Measurements from ENCODE around the gene UTP14C.

- TF ChIP-seq CTCF (IDR thresholded peaks at IDR 0.05; ENCODE audit: insufficient read depth, low read depth, low read length) (no peak), EZH2 (IDR thresholded peaks at IDR 0.05; ENCODE audit: insufficient read depth, low read length) (no peak)
Observed at GRCh38 chr13:52022356-52022755, 2.1 kb upstream of the UTP14C start.
